ENCODE results near the gene TMEM220. TPM values are rescaled to one million over a fixed set of nuclear protein-coding genes. Genes with fewer than 3 reads are reported as not detected.

The TMEM220 gene
- total RNA-seq, 6 experiments from 2014 or later = 4.0 to 5.1 (median 5.0) TPM

DNA sequence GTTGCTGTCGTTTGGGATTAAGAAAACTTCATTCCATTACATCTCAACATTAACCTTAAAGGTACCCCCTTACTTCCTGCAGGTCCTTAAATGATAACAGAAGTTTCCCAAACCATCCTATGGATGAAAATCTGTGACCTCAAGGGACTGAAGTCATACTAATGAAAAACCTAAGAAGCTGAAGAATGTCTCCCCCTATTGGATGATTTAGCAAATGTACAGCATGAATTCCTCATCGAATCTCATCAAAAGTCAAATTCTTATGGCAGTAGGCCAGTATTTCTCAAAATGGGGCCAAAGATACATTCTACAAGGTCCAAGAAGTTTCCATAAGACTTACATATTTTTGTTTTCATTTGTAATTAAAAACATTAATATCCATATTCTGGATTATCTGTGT lies 46.0 kb downstream of the TMEM220 start:
- Mint-ChIP-seq H3K27me3 (ENCODE audit: insufficient read depth) (no peaks in the 10 kb centered on the region), H3K9me3 (no peaks in the 10 kb centered on the region), H3K27ac (peak overlapping the region; percentile 15; the same call in 1 of the 2 replicates), H3K4me1 (ENCODE audit: low read depth) (peaks cover 39% of the 10 kb centered on the region), H3K4me3 (no peak overlapping the region), H3K36me3 (ENCODE audit: low read depth) (peaks cover 19% of the 10 kb centered on the region)
- TF ChIP-seq, protein P1, sequence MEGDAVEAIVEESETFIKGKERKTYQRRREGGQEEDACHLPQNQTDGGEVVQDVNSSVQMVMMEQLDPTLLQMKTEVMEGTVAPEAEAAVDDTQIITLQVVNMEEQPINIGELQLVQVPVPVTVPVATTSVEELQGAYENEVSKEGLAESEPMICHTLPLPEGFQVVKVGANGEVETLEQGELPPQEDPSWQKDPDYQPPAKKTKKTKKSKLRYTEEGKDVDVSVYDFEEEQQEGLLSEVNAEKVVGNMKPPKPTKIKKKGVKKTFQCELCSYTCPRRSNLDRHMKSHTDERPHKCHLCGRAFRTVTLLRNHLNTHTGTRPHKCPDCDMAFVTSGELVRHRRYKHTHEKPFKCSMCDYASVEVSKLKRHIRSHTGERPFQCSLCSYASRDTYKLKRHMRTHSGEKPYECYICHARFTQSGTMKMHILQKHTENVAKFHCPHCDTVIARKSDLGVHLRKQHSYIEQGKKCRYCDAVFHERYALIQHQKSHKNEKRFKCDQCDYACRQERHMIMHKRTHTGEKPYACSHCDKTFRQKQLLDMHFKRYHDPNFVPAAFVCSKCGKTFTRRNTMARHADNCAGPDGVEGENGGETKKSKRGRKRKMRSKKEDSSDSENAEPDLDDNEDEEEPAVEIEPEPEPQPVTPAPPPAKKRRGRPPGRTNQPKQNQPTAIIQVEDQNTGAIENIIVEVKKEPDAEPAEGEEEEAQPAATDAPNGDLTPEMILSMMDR (IDR thresholded peaks at IDR 0.05) = peak; percentile 84
- peak; percentile 37 for DNase-seq

GRCh38 chr17:10681866-10682446 lies 47.9 kb downstream of the TMEM220 start:
- TF ChIP-seq, protein P1 (IDR thresholded peaks at IDR 0.05) = no peak
- peak; percentile 55 for DNase-seq
- peaks cover 39% of the 10 kb centered on the region for H3K4me1 Mint-ChIP-seq (ENCODE audit: low read depth)
- H3K27me3 Mint-ChIP-seq (ENCODE audit: insufficient read depth) = no peaks in the 10 kb centered on the region
- no peaks in the 10 kb centered on the region for H3K9me3 Mint-ChIP-seq
- H3K36me3 Mint-ChIP-seq (ENCODE audit: low read depth) = peaks cover 19% of the 10 kb centered on the region
- peak overlapping the region; percentile 18; the same call in 1 of the 2 replicates for H3K4me3 Mint-ChIP-seq
- H3K27ac Mint-ChIP-seq = peak overlapping the region; percentile 80

DNA sequence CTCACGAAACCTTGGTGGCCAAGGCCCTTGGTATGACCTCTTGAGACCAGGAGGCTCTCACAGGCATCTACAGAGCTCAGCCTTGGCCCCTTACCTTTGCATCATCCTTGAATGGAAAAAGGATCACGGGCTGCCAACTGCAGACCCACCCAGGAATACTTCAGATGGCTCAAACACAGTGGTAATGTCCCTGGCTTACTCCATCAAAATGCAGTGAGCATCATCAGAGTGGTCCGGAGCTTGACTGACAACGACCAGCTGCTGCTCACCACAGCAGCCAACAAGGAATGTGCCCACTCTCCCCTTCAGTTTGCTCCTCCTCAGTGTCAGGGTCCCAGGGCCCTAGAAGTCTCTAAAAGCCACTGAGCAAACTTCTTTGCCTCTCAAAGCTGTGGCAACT lies 55.1 kb downstream of the TMEM220 start:
- peaks cover 14% of the 10 kb centered on the region for H3K36me3 Mint-ChIP-seq (ENCODE audit: low read depth)
- H3K4me3 Mint-ChIP-seq = no peak overlapping the region
- no peaks in the 10 kb centered on the region for H3K9me3 Mint-ChIP-seq
- TF ChIP-seq, protein P1 (IDR thresholded peaks at IDR 0.05) = no peak
- H3K27ac Mint-ChIP-seq = no peak overlapping the region
- H3K4me1 Mint-ChIP-seq (ENCODE audit: low read depth) = peaks cover 16% of the 10 kb centered on the region
- no peaks in the 10 kb centered on the region; the same call in 1 of the 2 replicates for H3K27me3 Mint-ChIP-seq (ENCODE audit: insufficient read depth)
- no peak for DNase-seq

- no peak for DNase-seq
- Mint-ChIP-seq H3K4me3 (no peak overlapping the region), H3K4me1 (ENCODE audit: low read depth) (peaks cover 26% of the 10 kb centered on the region), H3K27ac (no peak overlapping the region), H3K9me3 (no peaks in the 10 kb centered on the region), H3K27me3 (ENCODE audit: insufficient read depth) (no peaks in the 10 kb centered on the region; the same call in 1 of the 2 replicates), H3K36me3 (ENCODE audit: low read depth) (peaks cover 14% of the 10 kb centered on the region)
- TF ChIP-seq, protein P1 (IDR thresholded peaks at IDR 0.05) = no peak
Observed at GRCh38 chr17:10673312-10673711, 56.5 kb downstream of the TMEM220 start.

DNA sequence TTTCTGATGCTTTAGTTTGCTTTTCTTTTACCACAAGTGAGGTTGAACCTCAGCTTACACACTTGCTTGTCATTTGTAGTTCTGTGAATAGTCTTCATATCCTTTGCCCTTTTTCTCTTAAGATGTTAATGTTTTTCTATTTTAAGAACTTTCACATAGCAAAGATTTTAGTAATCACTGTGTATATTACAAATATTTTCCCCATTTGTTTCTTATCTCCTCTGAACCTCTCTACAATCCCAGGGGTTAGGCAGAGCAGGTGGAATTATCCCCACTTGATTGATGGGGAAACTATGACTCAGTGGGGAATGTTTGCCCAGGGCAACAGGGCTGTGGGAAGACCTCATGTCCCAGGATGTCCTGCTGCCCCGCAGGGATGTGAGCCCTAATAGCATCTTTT lies 61.0 kb downstream of the TMEM220 start:
- Mint-ChIP-seq H3K27ac (peak overlapping the region; percentile 51), H3K36me3 (ENCODE audit: low read depth) (peaks cover 4% of the 10 kb centered on the region), H3K9me3 (no peaks in the 10 kb centered on the region), H3K27me3 (ENCODE audit: insufficient read depth) (no peaks in the 10 kb centered on the region; the same call in 1 of the 2 replicates), H3K4me3 (peak overlapping the region; percentile 18; the same call in 1 of the 2 replicates), H3K4me1 (ENCODE audit: low read depth) (peaks cover 30% of the 10 kb centered on the region)
- peak; percentile 56 for DNase-seq
- TF ChIP-seq, protein P1 (IDR thresholded peaks at IDR 0.05) = no peak

All from HFFc6 (cell line).